Right renal pelvis (tissue), 4 donors: ENCODE results near the gene MMS19. TPM values are rescaled to one million over a fixed set of nuclear protein-coding genes. Genes with fewer than 3 reads are reported as not detected.
A peak's percentile ranks its signal among the peaks of the same experiment; 100 is the strongest.
"Not testable (repeated sequence)": the region's sequence is repeated elsewhere in the genome, so short reads cannot be mapped to it uniquely, and the experiment has no call there.

Source experiments
- DNase-seq, 4 donors: peaks; one replicate each; pipeline ENCODE4 v3.0.0-alpha.2; 2013; ENCODE audit warnings: low read depth in 4 of 4, low spot score in 3 of 4, missing footprints in 1 of 4
- polyA plus RNA-seq, 4 donors: library from polyadenylated mRNA; unstranded; fragments of 120-200 nt; gene quantifications; one replicate each; pipeline ENCODE4 v1.2.1, GENCODE V29; 2013; ENCODE audit not compliant: insufficient read length in 4 of 4

The MMS19 gene
- polyA plus RNA-seq, 4 donors, result 80.3 to 88.4 (median 82.9) TPM

- no peak for DNase-seq
Observed at GRCh38 chr10:97505152-97505551, 6.9 kb upstream of the MMS19 start.

GRCh38 chr10:97503406-97503805 lies 5.2 kb upstream of the MMS19 start:
- DNase-seq, result no peak

- no peak for DNase-seq
Observed at GRCh38 chr10:97502916-97503315, 4.7 kb upstream of the MMS19 start.

GRCh38 chr10:97500297-97500575 lies 2.0 kb upstream of the MMS19 start:
- no peak for DNase-seq

GRCh38 chr10:97499561-97500296 lies 1.5 kb upstream of the MMS19 start:
- no peak for DNase-seq

GRCh38 chr10:97498841-97499560 lies 779 bp upstream of the MMS19 start, which contains the start of gene UBTD1:
Gene UBTD1 (plus strand): TSS chr10:97498924. CDS start chr10:97499204, 280 bp downstream.
- DNase-seq, result peak in 1 of 4 donors; percentile 31

- DNase-seq, result no peak
Observed at GRCh38 chr10:97497572-97498075, 598 bp downstream of the MMS19 start.

GRCh38 chr10:97494863-97495506 lies 3.2 kb downstream of the MMS19 start:
- DNase-seq, result no peak

GRCh38 chr10:97494151-97494550 lies 4.1 kb downstream of the MMS19 start:
- DNase-seq, result no peak

- no peak for DNase-seq
Observed at GRCh38 chr10:97490592-97490991, 7.6 kb downstream of the MMS19 start.

GRCh38 chr10:97485647-97486281 lies 12.5 kb downstream of the MMS19 start:
- DNase-seq, result no peak

GRCh38 chr10:97483921-97484320 lies 14.3 kb downstream of the MMS19 start:
- no peak for DNase-seq

GRCh38 chr10:97483506-97483905 lies 14.7 kb downstream of the MMS19 start:
- DNase-seq, result no peak

GRCh38 chr10:97482381-97482780 lies 15.8 kb downstream of the MMS19 start:
- DNase-seq, result no peak

- no peak for DNase-seq
Observed at GRCh38 chr10:97481071-97481470, 17.2 kb downstream of the MMS19 start.

GRCh38 chr10:97479939-97480338 lies 18.3 kb downstream of the MMS19 start:
- no peak for DNase-seq

- DNase-seq, result not testable (repeated sequence)
Observed at GRCh38 chr10:97479410-97479809, 18.8 kb downstream of the MMS19 start.

- no peak for DNase-seq
Observed at GRCh38 chr10:97475936-97476594, 22.2 kb downstream of the MMS19 start.

- no peak for DNase-seq
Observed at GRCh38 chr10:97474918-97475317, 23.3 kb downstream of the MMS19 start.

GRCh38 chr10:97468781-97469180 lies 29.4 kb downstream of the MMS19 start:
- DNase-seq, result not testable (repeated sequence)

GRCh38 chr10:97468162-97468561 lies 30.1 kb downstream of the MMS19 start:
- DNase-seq, result no peak
